DOHH2 (cell line): ENCODE data around the gene HDAC4.

Experiments used
- EZH2phosphoT487 ChIP-seq: fragments of 200-600 bp; sonication (generic); IDR thresholded peaks from 2 replicates; pipeline ENCODE4 v1.6.1; 2017; ENCODE audit warnings: borderline replicate concordance, mild to moderate bottlenecking, antibody characterized with exemption, low read length, moderate library complexity, mixed read lengths
- TF ChIP-seq, protein P1 (sequence below): fragments of 200-600 bp; sonication (generic); IDR thresholded peaks from one replicate; pipeline ENCODE4 v1.5.1; 2014; ENCODE audit warnings: antibody characterized with exemption, mild to moderate bottlenecking, low read depth, low read length; ENCODE audit not compliant: poor library complexity, severe bottlenecking

- TF ChIP-seq, protein P1, sequence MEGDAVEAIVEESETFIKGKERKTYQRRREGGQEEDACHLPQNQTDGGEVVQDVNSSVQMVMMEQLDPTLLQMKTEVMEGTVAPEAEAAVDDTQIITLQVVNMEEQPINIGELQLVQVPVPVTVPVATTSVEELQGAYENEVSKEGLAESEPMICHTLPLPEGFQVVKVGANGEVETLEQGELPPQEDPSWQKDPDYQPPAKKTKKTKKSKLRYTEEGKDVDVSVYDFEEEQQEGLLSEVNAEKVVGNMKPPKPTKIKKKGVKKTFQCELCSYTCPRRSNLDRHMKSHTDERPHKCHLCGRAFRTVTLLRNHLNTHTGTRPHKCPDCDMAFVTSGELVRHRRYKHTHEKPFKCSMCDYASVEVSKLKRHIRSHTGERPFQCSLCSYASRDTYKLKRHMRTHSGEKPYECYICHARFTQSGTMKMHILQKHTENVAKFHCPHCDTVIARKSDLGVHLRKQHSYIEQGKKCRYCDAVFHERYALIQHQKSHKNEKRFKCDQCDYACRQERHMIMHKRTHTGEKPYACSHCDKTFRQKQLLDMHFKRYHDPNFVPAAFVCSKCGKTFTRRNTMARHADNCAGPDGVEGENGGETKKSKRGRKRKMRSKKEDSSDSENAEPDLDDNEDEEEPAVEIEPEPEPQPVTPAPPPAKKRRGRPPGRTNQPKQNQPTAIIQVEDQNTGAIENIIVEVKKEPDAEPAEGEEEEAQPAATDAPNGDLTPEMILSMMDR, result no peak
- no peak for TF ChIP-seq EZH2phosphoT487
These were observed 378.2 kb downstream of the HDAC4 start for GRCh38 chr2:239022437-239023260.
